GM12878 (cell line): ENCODE results near the gene SMIM17. TPM values are rescaled to one million over a fixed set of nuclear protein-coding genes. Genes with fewer than 3 reads are reported as not detected.

ENCODE experiments used
- ATAC-seq: fragments of 200-7000 bp; cut with Tn5 transposase; 3 replicates; pipeline ENCODE4 v1.9.1; 2020; ENCODE audit warnings: mild to moderate bottlenecking, moderate library complexity
- BruUV-seq: library from RNA; stranded (reverse); fragments of 400-500 nt; replicated peaks from 2 replicates; lab custom pipeline; 2021; lab: Mats Ljungman, UMichigan
- CTCF ChIA-PET: fragments of 300-600 bp; sonication (Branson Sonifier 250); formaldehyde crosslinking; extraction: SDS; loops from one replicate; lab custom pipeline; 2021; ENCODE audit warnings: inconsistent platforms; lab: Yijun Ruan, JAX
- POLR2A ChIA-PET: fragments of 350-600 bp; formaldehyde crosslinking; extraction: SDS; loops from one replicate; lab custom pipeline; 2021; ENCODE audit warnings: inconsistent platforms; lab: Charles Lee
- RAD21 ChIA-PET: fragments of 300-600 bp; sonication (Branson Sonifier 250); formaldehyde crosslinking; loops from one replicate; lab custom pipeline; 2023; ENCODE audit warnings: antibody characterized with exemption; ENCODE audit not compliant: unreplicated experiment; lab: Charles Lee
- SMC1A ChIA-PET: fragments of 300-600 bp; sonication (Branson Sonifier 250); formaldehyde crosslinking; loops from one replicate; lab custom pipeline; 2023; ENCODE audit not compliant: unreplicated experiment, uncharacterized antibody; lab: Charles Lee
- DNase-seq: peaks from one replicate; pipeline ENCODE4 v3.0.0-alpha.2; 2011; ENCODE audit warnings: low read depth, low spot score
- FAIRE-seq: peaks from 3 replicates; lab custom pipeline; 2011; peaks lifted over from hg19 to GRCh38; lab: Jason Lieb, UNC
- H2AFZ ChIP-seq: 2 replicates; pipeline ENCODE4 v1.6.0; 2011; ENCODE audit warnings: low read depth, low read length, control low read depth; ENCODE audit not compliant: control insufficient read depth
- H3K27ac ChIP-seq: 2 replicates; pipeline ENCODE4 v1.5.1; 2011; ENCODE audit warnings: control low read depth; ENCODE audit not compliant: control insufficient read depth, insufficient read depth
- H3K27me3 ChIP-seq, 2 experiments: replicated peaks in 1 of 2; 2 replicates each; pipeline versions ENCODE4 v1.6.0 to v1.6.1; 2011; ENCODE audit warnings: low read length in 1 of 2; ENCODE audit not compliant: control insufficient read depth in 2 of 2, insufficient read depth in 2 of 2
- H3K36me3 ChIP-seq, 2 experiments: 2 replicates each; pipeline ENCODE4 v1.5.1; 2011; ENCODE audit warnings: low read length in 1 of 2; ENCODE audit not compliant: control insufficient read depth in 2 of 2, insufficient read depth in 2 of 2
- H3K4me1 ChIP-seq: 2 replicates; pipeline ENCODE4 v1.6.1; 2011; ENCODE audit warnings: mild to moderate bottlenecking, low read length, moderate library complexity, mixed read lengths; ENCODE audit not compliant: control insufficient read depth, insufficient read depth
- H3K4me2 ChIP-seq: 2 replicates; pipeline ENCODE4 v1.6.0; 2011; ENCODE audit warnings: control low read depth; ENCODE audit not compliant: control insufficient read depth, insufficient read depth
- H3K4me3 ChIP-seq: fragments of 200-600 bp; sonication (generic); 2 replicates; pipeline ENCODE4 v1.5.1; 2016
- H3K79me2 ChIP-seq: 2 replicates; pipeline ENCODE4 v1.6.0; 2011; ENCODE audit warnings: low read length; ENCODE audit not compliant: control insufficient read depth, insufficient read depth
- H3K9ac ChIP-seq: 2 replicates; pipeline ENCODE4 v1.8.0; 2011; ENCODE audit warnings: low read length, control low read depth, mixed read lengths; ENCODE audit not compliant: control insufficient read depth, insufficient read depth
- H3K9me3 ChIP-seq: replicated peaks from 3 replicates; pipeline ENCODE4 v1.5.1; 2011; ENCODE audit warnings: mild to moderate bottlenecking, low read length; ENCODE audit not compliant: control insufficient read depth, insufficient read depth
- H4K20me1 ChIP-seq: 2 replicates; pipeline ENCODE4 v1.6.0; 2011; ENCODE audit not compliant: control insufficient read depth, insufficient read depth
- ASH2L ChIP-seq: fragments of 300-600, 200-600 bp; sonication (generic); IDR thresholded peaks from 2 replicates; pipeline ENCODE4 v1.6.1; 2017; ENCODE audit warnings: low read depth, mild to moderate bottlenecking, borderline replicate concordance
- ATF2 ChIP-seq: IDR thresholded peaks from 2 replicates; pipeline ENCODE4 v1.6.1; 2012; ENCODE audit warnings: low read length, inconsistent platforms
- BHLHE40 ChIP-seq, 2 experiments: fragments of 450-650 bp in 1 of 2; IDR thresholded peaks; 2 replicates each; pipeline ENCODE4 v1.6.1; 2011 to 2017; ENCODE audit warnings: low read depth in 2 of 2, borderline replicate concordance in 1 of 2, improper control_type of control experiment in 1 of 2, low read length in 1 of 2, mild to moderate bottlenecking in 1 of 2
- CHD1 ChIP-seq: IDR thresholded peaks from 2 replicates; pipeline ENCODE4 v1.6.1; 2012; ENCODE audit warnings: low read depth, low read length, improper control_type of control experiment
- NKRF ChIP-seq: fragments of 450-650 bp; conservative IDR thresholded peaks from 2 replicates; pipeline ENCODE4 v1.6.1; 2017; ENCODE audit warnings: mild to moderate bottlenecking, moderate library complexity
- NR2F1 ChIP-seq: fragments of 450-650 bp; conservative IDR thresholded peaks from 2 replicates; pipeline ENCODE4 v1.6.1; 2017; ENCODE audit warnings: mild to moderate bottlenecking
- PAX8 ChIP-seq: fragments of 450-650 bp; IDR thresholded peaks from 2 replicates; pipeline ENCODE4 v1.6.1; 2017; ENCODE audit warnings: mild to moderate bottlenecking, moderate library complexity
- REST ChIP-seq: IDR thresholded peaks from 2 replicates; pipeline ENCODE4 v1.6.1; 2012; ENCODE audit warnings: mild to moderate bottlenecking, low read depth, low read length
- SIN3A ChIP-seq: IDR thresholded peaks from 2 replicates; pipeline ENCODE4 v1.6.1; 2012; ENCODE audit warnings: low read depth, low read length, improper control_type of control experiment
- WGBS: methylation state at CpG from one replicate; pipeline ENCODE4 v1.1.6; 2016; ENCODE audit warnings: low lambda C conversion rate; ENCODE audit not compliant: insufficient replicate concordance, insufficient coverage; ENCODE audit errors: missing lambda C conversion rate; 5-methylcytosine and 5-hydroxymethylcytosine counted together
- in situ Hi-C: fragments of 300-500 bp; cut with MboI; formaldehyde crosslinking; loops from 9 replicates; pipeline ENCODE4 v1.14.3; 2018; ENCODE audit warnings: mixed read lengths
- intact Hi-C: fragments of 100-400 bp; cut with micrococcal nuclease; formaldehyde crosslinking; loops from one replicate; pipeline ENCODE4 v1.14.2; 2022; ENCODE audit not compliant: unreplicated experiment
- polyA plus RNA-seq, 11 experiments: library from polyadenylated mRNA; depleted of rRNA in 4 of 11; unstranded in 6 of 11; stranded (reverse) in 5 of 11; fragments of >200 nt; fragmentation: Nextera tagmentation in 4 of 11; fragmentation: Illumina TruSeq in 1 of 11; extraction: Ambion mirVana in 4 of 11; extraction: Trizol in 1 of 11; gene quantifications; 1 replicate in 1 of 11; 2 replicates in 10 of 11; pipeline versions ENCODE4 v1.2.1 to v1.2.3, GENCODE V29; 2011 to 2016; ENCODE audit warnings: inconsistent platforms in 2 of 11, missing spikeins in 2 of 11, low read depth in 1 of 11
- total RNA-seq, 4 experiments: library from RNA; depleted of rRNA in 3 of 4; stranded (reverse); fragments of >200 nt in 3 of 4; fragmentation: Illumina TruSeq in 1 of 4; extraction: Trizol in 1 of 4; gene quantifications; 2 replicates each; pipeline versions ENCODE4 v1.2.1 to v1.2.3, GENCODE V29; 2013 to 2021

SMIM17 gene
- total and polyA plus RNA-seq, 10 of the 15 experiments (the other 5 are each of a cell fraction or from before 2014, with no cell fraction given), result 0.07 to 0.23 (median 0.17) TPM; not detected in 6

DNA sequence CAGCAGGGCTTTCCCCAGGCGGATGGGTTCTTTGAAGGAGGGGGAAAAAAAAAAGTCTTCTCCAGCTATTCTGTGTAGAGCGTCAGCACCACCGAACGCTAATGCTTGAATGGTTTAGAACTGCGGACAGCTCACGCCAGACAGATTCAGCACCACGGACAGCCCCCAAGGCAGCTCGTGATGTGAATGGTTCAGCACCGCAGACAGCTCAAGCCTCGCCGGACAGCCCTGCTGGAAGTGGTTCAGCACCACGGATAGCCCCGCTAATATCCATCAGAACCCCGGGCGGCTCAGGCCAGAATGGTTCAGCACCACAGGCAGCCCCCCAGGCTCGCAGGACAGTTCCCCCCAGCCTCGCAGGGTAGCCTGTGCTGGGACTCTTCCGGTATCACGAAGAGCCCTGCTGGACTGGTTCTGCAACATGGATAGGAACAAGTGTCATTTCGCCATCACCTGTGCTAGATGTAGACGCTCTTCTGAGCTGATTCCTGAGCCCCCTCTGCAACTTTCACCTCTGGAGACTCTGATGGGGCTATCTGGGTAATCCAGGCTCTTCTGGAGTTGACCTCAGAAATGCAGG, 4.9 kb upstream of the SMIM17 start (continued):
- 0 out of 4 replicates have a peak, but pooled peaks of 1 of the 2 experiments have one; percentile 12 for TF ChIP-seq BHLHE40 (IDR thresholded peaks at IDR 0.05; ENCODE audit: borderline replicate concordance in 1 of 2, low read depth in 2 of 2, low read length in 1 of 2)
- no peak for TF ChIP-seq PAX8
- TF ChIP-seq NKRF, result 0 out of 2 replicates have a peak, but pooled peaks have one; percentile 33
- TF ChIP-seq ATF2, result no peak
- TF ChIP-seq SIN3A, result peak; percentile 92

DNA sequence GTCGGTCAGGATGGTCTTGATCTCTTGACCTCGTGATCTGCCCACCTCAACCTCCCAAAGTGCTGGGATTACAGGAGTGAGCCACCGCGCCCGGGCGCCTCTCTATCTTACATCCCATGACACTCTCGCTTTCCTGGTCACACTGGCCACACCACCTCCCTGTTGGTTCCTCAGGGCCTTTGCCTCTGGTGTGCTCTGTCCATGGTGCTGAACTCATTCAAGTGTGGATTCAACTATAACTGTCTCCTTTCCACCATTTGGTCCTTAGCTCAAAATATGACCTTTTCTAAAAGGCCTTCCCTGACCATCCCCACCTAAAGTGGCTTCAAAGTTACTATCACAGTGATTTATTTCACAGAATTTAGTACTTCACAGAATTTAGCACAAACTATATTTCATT, 3.7 kb upstream of the SMIM17 start:
- ChIA-PET CTCF (no interaction called here), RAD21 (no interaction called here), POLR2A (no interaction called here), SMC1A (no interaction called here)
- Histone ChIP-seq H2AFZ (no peak overlapping the region), H3K79me2 (no peaks in the 10 kb centered on the region), H4K20me1 (no peaks in the 10 kb centered on the region), H3K4me1 (no peaks in the 10 kb centered on the region), H3K4me2 (no peak overlapping the region), H3K36me3 (no peaks in the 10 kb centered on the region), H3K9ac (no peak overlapping the region), H3K27me3 (no peaks in the 10 kb centered on the region), H3K27ac (no peak overlapping the region), H3K9me3 (no peaks in the 10 kb centered on the region; the same call in 2 of the 3 replicates)
- WGBS, result 69% methylated on average over 7 of the region's 7 CpGs
- ATAC-seq, result no peak
- no peak for DNase-seq
- in situ Hi-C loops, result no loop called here
- no TSS peak for BruUV-seq
- no peak for FAIRE-seq
- intact Hi-C loops, result no loop called here
- TF ChIP-seq ASH2L (no peak), CHD1 (no peak), NR2F1 (no peak), REST (peak; percentile 76)
- TF ChIP-seq, all 136 proteins: peak for 1
- no peak overlapping the region for H3K4me3 ChIP-seq
